ENCODE data around the gene CAMK4. TPM values are rescaled to one million over a fixed set of nuclear protein-coding genes. Genes with fewer than 3 reads are reported as not detected.

The CAMK4 gene
- total RNA-seq, 1 experiment from 2014 or later = 23.3 TPM

DNA sequence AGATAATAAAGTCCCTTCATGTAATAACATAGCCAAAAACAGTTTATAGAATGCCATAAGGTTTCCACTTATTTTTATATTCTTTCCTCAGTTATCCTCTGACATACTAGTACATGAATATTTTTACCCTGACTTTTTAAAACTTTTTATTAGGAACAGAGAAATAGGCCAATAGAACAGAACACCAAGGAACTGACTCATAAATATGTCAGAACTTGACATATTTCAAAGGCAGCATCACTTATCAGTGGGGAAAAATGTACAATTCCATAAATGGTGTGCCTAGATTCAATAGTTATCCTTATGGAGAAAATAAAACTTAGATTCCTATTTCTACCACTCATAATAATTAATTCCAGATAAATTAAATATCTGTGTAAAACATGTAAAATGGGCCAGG, 278.8 kb downstream of the CAMK4 start:
- intact Hi-C loops (cut with micrococcal nuclease; ENCODE audit: unreplicated experiment) = no loop called here
- no peak for DNase-seq
- CTCF ChIA-PET = no interaction called here
- no peak for TF ChIP-seq CTCF (IDR thresholded peaks at IDR 0.05; ENCODE audit: unreplicated experiment)
- Mint-ChIP-seq H3K4me1 (ENCODE audit: low read depth, unreplicated experiment) (peaks cover 20% of the 10 kb centered on the region), H3K4me3 (ENCODE audit: low read depth, unreplicated experiment) (no peak overlapping the region), H3K27ac (ENCODE audit: unreplicated experiment) (no peak overlapping the region), H3K36me3 (ENCODE audit: insufficient read depth, unreplicated experiment) (peaks cover 44% of the 10 kb centered on the region), H3K27me3 (ENCODE audit: unreplicated experiment) (no peaks in the 10 kb centered on the region), H3K9me3 (ENCODE audit: low read depth, unreplicated experiment) (no peaks in the 10 kb centered on the region)
- no TSS peak for BruUV-seq (replicated peaks)

DNA sequence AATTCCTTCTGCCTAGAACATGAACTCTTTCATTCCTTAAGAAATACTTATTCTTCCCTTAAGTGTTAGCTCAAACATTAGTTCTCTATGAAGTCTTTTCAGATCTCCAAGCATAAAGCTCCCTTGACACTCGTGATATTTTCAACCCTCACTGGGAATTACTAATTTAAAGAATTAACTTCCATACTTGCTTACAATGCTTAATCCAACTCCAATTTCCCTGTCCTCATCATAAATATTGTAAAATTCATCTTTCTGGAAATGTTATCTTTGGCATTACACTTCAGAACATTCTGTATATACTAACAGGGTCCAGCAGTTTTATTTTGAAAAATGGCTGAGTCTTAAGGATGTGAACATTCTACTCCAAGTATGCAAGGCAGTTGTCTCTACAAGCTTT, 280.9 kb downstream of the CAMK4 start:
- Mint-ChIP-seq H3K27ac (ENCODE audit: unreplicated experiment) (no peak overlapping the region), H3K4me3 (ENCODE audit: low read depth, unreplicated experiment) (no peak overlapping the region), H3K9me3 (ENCODE audit: low read depth, unreplicated experiment) (no peaks in the 10 kb centered on the region), H3K36me3 (ENCODE audit: insufficient read depth, unreplicated experiment) (peaks cover 26% of the 10 kb centered on the region), H3K27me3 (ENCODE audit: unreplicated experiment) (no peaks in the 10 kb centered on the region), H3K4me1 (ENCODE audit: low read depth, unreplicated experiment) (peaks cover 35% of the 10 kb centered on the region)
- no peak for DNase-seq
- CTCF ChIA-PET = no interaction called here
- TF ChIP-seq CTCF (IDR thresholded peaks at IDR 0.05; ENCODE audit: unreplicated experiment) = no peak
- BruUV-seq (replicated peaks) = no TSS peak
- intact Hi-C loops (cut with micrococcal nuclease; ENCODE audit: unreplicated experiment) = no loop called here

- no peak for TF ChIP-seq CTCF (IDR thresholded peaks at IDR 0.05; ENCODE audit: unreplicated experiment)
- H3K36me3 Mint-ChIP-seq (ENCODE audit: insufficient read depth, unreplicated experiment) = peaks cover 39% of the 10 kb centered on the region
- H3K27me3 Mint-ChIP-seq (ENCODE audit: unreplicated experiment) = no peaks in the 10 kb centered on the region
- CTCF ChIA-PET = no interaction called here
- intact Hi-C loops (cut with micrococcal nuclease; ENCODE audit: unreplicated experiment) = no loop called here
- no peak overlapping the region for H3K4me3 Mint-ChIP-seq (ENCODE audit: low read depth, unreplicated experiment)
- no peak for DNase-seq
- H3K9me3 Mint-ChIP-seq (ENCODE audit: low read depth, unreplicated experiment) = no peaks in the 10 kb centered on the region
- no peak overlapping the region for H3K27ac Mint-ChIP-seq (ENCODE audit: unreplicated experiment)
- peaks cover 34% of the 10 kb centered on the region for H3K4me1 Mint-ChIP-seq (ENCODE audit: low read depth, unreplicated experiment)
- no TSS peak for BruUV-seq (replicated peaks)
These were observed 283.1 kb downstream of the CAMK4 start for GRCh38 chr5:111507276-111507675.

DNA sequence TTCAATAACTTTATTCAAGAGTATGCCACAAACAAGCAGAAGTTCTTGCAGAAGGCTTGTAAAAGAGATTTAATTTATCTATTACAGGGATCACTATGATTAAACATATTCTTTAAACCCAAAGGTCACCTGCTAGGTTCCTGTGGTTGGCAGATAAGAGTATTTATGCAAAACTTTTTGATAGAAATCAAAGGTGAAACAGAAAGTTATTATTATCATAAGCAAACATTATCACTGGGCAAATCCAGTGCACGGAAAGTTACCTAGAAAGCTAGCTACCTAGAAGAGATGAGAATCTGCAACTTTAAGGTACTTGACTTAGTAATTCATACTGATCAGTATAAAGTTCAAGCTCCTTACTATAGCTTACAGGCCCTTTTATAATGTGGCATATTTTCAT, 284.9 kb downstream of the CAMK4 start:
- H3K4me1 Mint-ChIP-seq (ENCODE audit: low read depth, unreplicated experiment) = peaks cover 34% of the 10 kb centered on the region
- DNase-seq = no peak
- intact Hi-C loops (cut with micrococcal nuclease; ENCODE audit: unreplicated experiment) = no loop called here
- H3K36me3 Mint-ChIP-seq (ENCODE audit: insufficient read depth, unreplicated experiment) = peaks cover 42% of the 10 kb centered on the region
- peak overlapping the region; percentile 24 for H3K27ac Mint-ChIP-seq (ENCODE audit: unreplicated experiment)
- CTCF ChIA-PET = no interaction called here
- no peaks in the 10 kb centered on the region for H3K27me3 Mint-ChIP-seq (ENCODE audit: unreplicated experiment)
- no TSS peak for BruUV-seq (replicated peaks)
- TF ChIP-seq CTCF (IDR thresholded peaks at IDR 0.05; ENCODE audit: unreplicated experiment) = no peak
- no peaks in the 10 kb centered on the region for H3K9me3 Mint-ChIP-seq (ENCODE audit: low read depth, unreplicated experiment)
- H3K4me3 Mint-ChIP-seq (ENCODE audit: low read depth, unreplicated experiment) = peak overlapping the region; percentile 58
